NCI-H345 (cell line): ENCODE results near the gene EXOC5.

ENCODE experiments used
- DNase-seq: peaks from one replicate; lab custom pipeline; 2025; lab: John Stamatoyannopoulos, UW

The EXOC5 gene

GRCh38 chr14:57161583-57162234 is 107.0 kb downstream of the EXOC5 start:
- peak; percentile 43 for DNase-seq

GRCh38 chr14:57160333-57160732 is 108.4 kb downstream of the EXOC5 start:
- no peak for DNase-seq

- DNase-seq, result no peak
Observed at GRCh38 chr14:57153286-57153685, 115.4 kb downstream of the EXOC5 start.
